ENCODE results near the gene CDK5RAP2.
"Not testable (repeated sequence)": the region's sequence is repeated elsewhere in the genome, so short reads cannot be mapped to it uniquely, and the experiment has no call there.

The CDK5RAP2 gene

DNA sequence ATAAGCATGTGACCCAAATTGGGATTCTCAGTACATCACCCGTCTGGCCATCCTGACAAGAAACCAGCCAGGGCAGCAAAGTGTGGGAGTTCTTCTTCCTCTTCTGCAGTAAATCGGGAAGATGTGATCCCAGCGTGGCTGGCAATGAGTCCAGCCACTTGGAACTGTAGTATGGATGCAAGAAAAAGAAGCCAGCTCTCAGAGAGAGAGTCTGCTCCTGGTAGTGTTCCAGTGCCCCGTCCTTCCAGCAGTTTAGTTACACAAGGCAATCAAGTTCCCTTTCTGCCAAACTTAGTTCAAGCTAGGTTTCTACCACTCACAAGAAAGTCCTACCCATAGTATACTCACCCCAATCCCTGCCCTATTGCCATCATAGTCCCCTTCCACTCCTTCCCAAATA is 65.6 kb downstream of the CDK5RAP2 start:
- DNase-seq (ENCODE audit: low read depth in 3 of 3) = no peak

- DNase-seq (ENCODE audit: low read depth in 3 of 3) = no peak
Observed at GRCh38 chr9:120513825-120514396, 66.1 kb downstream of the CDK5RAP2 start.

- no peak for DNase-seq (ENCODE audit: low read depth in 3 of 3)
Observed at GRCh38 chr9:120510816-120511215, 69.2 kb downstream of the CDK5RAP2 start.

DNA sequence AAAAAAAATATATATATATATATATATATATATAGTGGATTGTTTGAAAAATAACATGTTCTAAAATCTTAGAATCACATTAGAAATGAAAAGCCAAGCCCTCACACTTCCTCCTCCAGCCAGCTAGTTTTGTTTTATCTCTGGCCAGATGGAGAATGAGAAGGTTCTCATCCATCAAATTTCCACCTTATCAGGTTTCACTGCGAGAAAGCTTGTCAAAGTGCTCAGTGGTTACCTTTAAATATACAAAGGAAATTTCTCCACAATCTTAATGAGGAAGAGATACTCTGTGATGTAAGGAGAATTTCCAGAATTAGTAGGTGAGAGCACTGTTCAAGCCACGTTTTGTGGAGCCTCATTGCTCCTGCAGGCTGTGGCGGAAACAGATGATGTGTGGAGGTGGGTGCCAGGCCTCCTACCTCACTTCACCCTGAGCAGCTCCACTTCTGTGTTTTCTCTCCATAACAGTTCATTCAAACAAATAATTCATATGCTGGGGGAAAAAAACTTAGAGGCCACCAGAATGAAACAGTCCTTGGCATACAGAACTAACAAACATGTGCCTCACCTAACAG is 71.9 kb downstream of the CDK5RAP2 start:
- no peak for DNase-seq (ENCODE audit: low read depth in 3 of 3)

GRCh38 chr9:120505186-120505585 is 74.8 kb downstream of the CDK5RAP2 start:
- DNase-seq (ENCODE audit: low read depth in 3 of 3) = no peak

DNA sequence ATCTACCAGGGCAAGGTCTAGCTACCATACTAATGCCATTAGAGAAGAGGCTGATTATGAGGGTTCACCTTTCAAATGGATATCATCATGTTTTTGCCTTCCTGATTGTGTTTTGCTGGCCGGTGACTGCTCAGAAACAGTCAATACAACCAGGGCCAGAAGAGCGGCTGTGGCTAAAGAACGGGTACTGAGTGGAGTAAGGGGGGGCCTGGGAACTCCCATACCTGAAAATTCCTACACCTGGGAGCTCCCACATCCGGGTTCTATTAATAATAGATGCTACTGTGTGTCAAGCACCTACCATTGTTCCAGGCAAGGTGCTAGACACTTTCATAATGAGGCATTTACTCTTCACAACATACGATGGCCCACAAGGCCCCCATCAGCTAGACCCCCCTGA is 79.2 kb downstream of the CDK5RAP2 start:
- no peak for DNase-seq (ENCODE audit: low read depth in 3 of 3)

GRCh38 chr9:120497865-120498264 is 82.1 kb downstream of the CDK5RAP2 start:
- DNase-seq (ENCODE audit: low read depth in 3 of 3) = not testable (repeated sequence)

DNA sequence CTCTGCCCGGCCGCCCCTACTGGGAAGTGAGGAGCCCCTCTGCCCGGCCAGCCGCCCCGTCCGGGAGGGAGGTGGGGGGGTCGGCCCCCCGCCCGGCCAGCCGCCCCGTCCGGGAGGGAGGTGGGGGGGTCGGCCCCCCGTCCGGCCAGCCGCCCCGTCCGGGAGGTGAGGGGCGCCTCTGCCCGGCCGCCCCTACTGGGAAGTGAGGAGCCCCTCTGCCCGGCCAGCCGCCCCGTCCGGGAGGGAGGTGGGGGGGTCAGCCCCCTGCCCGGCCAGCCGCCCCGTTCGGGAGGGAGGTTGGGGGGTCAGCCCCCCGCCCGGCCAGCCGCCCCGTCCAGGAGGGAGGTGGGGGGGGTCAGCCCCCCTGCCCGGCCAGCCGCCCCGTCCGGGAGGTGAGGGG is 83.5 kb downstream of the CDK5RAP2 start:
- DNase-seq (ENCODE audit: low read depth in 3 of 3) = not testable (repeated sequence)

DNA sequence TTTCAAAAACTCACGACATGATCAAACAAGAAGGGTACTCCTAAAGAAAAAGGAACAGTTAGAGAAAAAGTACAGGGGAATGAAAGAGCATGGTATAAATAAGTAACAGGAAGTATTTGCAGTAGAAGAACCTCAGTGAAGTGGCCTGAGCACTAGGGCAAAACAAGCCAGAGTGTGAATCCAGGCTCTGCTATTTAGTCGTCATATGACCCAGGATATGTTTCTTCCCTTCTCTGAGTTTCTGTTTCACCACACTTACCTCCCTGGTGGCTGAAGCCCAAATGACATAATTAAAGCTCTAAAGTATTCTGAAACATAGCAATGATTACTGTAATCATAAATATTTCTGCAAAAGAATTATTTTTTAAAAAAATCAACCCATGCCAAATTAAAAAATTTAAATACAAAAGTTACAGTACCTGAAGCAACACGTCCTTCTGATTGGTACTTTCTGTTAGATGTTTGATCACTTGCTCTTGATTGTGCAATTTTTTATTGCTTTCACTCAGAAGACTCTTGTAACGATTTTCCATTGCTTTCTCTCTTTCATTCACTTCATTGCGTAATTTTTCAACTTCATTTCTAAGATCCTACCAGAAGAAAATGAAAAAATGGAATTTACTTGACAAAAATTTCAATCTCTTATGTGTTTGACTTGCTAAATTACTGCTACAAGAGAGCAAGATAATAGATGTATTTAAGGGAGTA is 88.9 kb downstream of the CDK5RAP2 start:
- DNase-seq (ENCODE audit: low read depth in 3 of 3) = no peak

- DNase-seq (ENCODE audit: low read depth in 3 of 3) = no peak
Observed at GRCh38 chr9:120486835-120487234, 93.1 kb downstream of the CDK5RAP2 start.

GRCh38 chr9:120486347-120486746 is 93.6 kb downstream of the CDK5RAP2 start:
- no peak for DNase-seq (ENCODE audit: low read depth in 3 of 3)

GRCh38 chr9:120485788-120486187 is 94.2 kb downstream of the CDK5RAP2 start:
- no peak for DNase-seq (ENCODE audit: low read depth in 3 of 3)

DNA sequence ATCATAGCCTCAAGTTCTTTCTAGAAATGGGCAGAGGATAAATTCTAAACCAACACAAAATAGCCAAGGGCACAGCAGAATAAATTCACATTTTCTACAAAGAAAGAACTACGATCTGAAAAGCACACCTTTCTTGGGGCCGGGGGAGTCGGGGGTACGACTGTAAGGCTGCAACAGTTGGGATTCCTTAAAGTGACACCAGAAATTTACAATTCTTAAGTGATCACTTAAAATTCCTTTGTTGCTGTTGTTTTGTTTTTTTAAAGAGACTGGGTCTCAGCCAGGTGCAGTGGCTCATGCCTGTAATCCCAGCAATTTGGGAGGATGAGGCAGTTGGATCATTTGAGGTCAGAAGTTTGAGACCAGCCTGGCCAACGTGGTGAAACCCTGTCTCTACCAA is 95.8 kb downstream of the CDK5RAP2 start:
- no peak for DNase-seq (ENCODE audit: low read depth in 3 of 3)

GRCh38 chr9:120482424-120483186 is 97.4 kb downstream of the CDK5RAP2 start:
- no peak for DNase-seq (ENCODE audit: low read depth in 3 of 3)

DNA sequence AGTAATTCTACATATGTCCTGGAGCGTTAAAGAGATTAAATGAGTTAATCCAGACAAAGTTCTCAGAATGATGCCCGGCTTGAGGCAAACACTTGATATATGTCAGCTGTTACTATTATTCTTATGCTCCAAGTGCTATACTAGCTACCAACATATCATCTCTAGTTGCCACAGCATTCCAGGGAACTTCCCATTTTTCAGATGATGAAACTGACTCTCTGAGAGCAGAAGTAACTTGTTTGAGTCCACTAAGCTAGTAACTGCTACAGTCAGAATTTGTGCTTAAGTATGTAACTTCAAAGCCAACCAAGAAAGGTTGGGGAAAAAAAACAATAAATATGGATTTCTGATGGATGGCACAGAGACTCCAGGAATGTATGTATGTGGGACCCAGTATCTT is 98.1 kb downstream of the CDK5RAP2 start:
- DNase-seq (ENCODE audit: low read depth in 3 of 3) = no peak

- no peak for DNase-seq (ENCODE audit: low read depth in 3 of 3)
Observed at GRCh38 chr9:120481248-120481647, 98.7 kb downstream of the CDK5RAP2 start.

GRCh38 chr9:120480707-120481106 is 99.3 kb downstream of the CDK5RAP2 start:
- no peak for DNase-seq (ENCODE audit: low read depth in 3 of 3)

DNA sequence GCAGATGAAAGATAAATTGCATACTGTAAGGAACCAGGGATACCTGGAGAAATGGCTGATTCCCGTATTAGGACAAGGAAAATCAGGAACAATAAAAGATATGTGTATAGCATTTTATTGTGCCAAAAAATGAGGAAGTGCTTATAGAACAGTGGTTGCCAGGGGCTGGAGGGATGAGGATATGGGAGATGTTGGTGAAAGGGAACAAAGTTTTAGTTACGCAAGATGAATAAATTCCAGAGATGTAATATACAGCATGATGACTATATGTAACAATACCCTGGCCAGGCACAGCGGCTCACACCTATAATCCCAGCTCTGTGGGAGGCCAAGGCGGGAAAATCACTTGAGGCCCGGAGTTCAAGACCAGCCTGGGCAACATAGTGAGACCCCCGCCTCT is 101.8 kb downstream of the CDK5RAP2 start:
- no peak for DNase-seq (ENCODE audit: low read depth in 3 of 3)

GRCh38 chr9:120477534-120478001 is 102.4 kb downstream of the CDK5RAP2 start:
- DNase-seq (ENCODE audit: low read depth in 3 of 3) = peak in 1 of 3 donors; percentile 16

GRCh38 chr9:120475341-120475740 is 104.6 kb downstream of the CDK5RAP2 start:
- no peak for DNase-seq (ENCODE audit: low read depth in 3 of 3)

GRCh38 chr9:120474591-120475243 is 105.2 kb downstream of the CDK5RAP2 start:
- no peak for DNase-seq (ENCODE audit: low read depth in 3 of 3)

DNA sequence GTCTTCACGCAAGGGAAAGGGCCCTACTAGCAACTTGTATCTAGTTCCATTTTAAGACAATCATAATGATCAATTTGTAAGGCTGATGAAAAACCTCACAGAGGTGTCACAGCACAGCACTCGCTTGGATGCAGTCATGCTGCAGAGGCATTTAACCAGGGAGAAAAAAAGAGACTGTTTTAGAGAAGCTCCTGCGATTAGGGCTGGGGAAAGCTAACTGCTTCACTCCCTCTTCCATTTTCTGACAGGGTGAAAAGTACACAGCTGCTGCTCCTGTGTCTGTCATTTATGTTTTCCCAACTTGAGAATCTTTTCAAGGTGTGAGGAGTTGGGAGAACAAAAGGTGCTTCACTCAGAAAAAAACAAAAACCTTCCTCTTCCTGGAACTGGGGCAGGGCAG is 106.4 kb downstream of the CDK5RAP2 start:
- DNase-seq (ENCODE audit: low read depth in 3 of 3) = no peak
